Measurements from ENCODE around the gene ZC3H12A.
A peak's percentile ranks its signal among the peaks of the same experiment; 100 is the strongest.
"Not testable (repeated sequence)": the region's sequence is repeated elsewhere in the genome, so short reads cannot be mapped to it uniquely, and the experiment has no call there.

The ZC3H12A gene

DNA sequence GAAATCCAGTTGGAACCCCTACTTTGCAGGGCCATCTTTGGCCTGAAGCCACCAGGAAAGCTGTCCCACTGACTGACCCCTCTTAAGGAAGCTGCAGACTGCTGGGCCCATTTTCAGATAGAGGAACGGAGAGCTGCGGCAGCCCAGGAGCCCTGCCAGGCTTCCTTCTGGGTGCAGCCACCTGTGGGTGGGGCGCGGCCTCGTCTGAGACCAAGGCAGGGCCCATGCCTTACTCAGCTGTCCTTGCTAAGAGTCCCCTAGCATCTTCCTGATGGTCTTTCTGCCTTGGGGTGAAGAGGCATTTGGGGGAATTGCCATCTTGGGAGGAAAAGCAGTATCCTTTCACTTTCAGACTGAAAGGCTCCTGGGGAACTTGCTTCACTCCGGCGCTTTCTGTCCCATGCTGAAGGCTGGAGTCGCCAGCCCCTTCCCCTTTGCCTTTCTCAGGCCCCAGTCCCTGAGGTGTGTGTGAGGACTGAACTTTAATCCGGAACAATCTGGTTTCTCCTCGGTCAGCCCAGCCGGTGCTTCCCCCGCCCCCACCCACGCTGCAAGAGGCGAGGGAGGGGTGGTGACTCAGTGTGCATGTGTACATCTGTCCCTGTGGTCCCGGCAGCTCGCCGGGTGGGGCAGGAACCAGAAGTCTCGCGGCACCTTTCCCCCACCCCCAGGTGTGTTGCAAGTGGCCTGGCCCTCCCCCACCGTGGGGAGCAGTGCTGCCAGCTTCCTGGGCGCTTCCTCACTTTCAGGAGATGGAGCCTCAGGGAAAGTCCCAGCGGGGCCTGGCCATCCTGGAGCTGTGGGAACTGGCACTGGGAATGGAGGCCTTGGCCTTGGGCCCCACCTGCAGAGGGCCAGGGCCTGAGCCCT is 5.1 kb downstream of the ZC3H12A start:
- peak; percentile 91 for DNase-seq

DNA sequence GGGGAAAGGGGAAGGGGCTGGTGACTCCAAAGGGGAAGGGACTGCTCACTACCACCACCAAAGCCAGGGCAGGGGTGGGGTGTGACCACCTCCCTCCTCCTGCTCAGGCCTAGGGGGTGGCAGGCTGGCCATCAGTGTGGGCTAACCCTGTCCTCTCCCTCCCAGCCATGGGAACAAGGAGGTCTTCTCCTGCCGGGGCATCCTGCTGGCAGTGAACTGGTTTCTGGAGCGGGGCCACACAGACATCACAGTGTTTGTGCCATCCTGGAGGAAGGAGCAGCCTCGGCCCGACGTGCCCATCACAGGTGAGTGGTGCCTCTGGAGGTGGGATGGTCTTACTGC is 5.7 kb downstream of the ZC3H12A start:
- no peak for DNase-seq

DNA sequence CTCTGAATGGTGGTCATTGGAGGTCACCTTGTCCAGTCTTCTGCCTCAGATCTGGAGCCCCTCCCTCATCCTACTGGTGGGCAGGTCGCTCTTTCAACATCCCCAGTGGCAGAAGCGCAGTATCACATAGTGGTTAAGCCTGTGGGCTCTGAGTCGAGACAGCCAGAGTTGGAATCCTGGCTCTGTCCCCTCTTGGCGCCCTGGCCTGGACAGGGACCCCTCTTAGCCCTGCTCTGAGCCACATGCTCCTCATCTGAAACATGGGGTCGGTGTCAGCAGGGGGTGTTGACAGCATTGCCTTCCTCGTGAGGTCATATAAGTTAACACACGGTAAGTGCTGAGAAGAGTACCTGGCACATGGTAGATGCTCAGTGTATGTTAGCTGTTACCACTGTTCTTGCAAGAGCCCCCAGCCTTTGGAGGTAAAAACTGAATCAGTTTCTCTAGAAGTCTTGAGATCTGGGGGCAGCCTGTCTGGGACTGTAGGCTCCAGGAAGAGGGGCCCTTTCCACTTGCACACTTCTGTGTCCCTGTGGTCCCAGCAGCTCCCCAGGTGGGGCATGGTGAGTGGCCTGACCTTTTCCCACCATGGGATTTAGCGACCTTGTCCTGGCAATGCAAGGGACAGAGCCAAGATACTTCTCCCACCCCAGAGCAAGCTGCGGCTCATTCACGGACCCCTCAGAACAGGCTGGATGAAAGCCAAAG is 6.4 kb downstream of the ZC3H12A start:
- DNase-seq, result no peak

DNA sequence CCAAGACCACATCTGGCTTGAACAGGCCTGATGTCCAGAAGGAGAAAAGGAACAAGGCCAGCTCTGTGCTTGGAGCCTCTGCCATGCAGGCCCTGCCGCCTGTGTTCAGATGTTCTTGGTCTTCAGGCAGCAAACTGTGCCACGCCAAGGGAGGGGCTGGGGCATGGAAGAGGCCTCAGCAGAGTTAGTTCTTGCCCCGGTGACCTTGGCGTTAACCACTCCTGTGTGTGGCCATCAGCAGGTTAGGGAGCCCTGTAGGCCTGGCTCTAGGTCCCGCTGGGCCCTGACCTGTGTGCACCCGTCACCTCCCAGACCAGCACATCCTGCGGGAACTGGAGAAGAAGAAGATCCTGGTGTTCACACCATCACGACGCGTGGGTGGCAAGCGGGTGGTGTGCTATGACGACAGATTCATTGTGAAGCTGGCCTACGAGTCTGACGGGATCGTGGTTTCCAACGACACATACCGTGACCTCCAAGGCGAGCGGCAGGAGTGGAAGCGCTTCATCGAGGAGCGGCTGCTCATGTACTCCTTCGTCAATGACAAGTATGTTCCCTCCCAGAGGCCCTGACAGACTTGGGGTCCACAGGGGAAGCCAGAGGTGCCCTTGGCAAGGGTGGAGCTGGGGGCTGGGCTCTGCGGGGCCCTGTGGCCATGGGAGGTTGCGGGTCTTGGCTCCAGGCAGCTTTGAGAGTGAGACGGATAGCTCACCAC is 7.1 kb downstream of the ZC3H12A start:
- DNase-seq, result peak; percentile 77

DNA sequence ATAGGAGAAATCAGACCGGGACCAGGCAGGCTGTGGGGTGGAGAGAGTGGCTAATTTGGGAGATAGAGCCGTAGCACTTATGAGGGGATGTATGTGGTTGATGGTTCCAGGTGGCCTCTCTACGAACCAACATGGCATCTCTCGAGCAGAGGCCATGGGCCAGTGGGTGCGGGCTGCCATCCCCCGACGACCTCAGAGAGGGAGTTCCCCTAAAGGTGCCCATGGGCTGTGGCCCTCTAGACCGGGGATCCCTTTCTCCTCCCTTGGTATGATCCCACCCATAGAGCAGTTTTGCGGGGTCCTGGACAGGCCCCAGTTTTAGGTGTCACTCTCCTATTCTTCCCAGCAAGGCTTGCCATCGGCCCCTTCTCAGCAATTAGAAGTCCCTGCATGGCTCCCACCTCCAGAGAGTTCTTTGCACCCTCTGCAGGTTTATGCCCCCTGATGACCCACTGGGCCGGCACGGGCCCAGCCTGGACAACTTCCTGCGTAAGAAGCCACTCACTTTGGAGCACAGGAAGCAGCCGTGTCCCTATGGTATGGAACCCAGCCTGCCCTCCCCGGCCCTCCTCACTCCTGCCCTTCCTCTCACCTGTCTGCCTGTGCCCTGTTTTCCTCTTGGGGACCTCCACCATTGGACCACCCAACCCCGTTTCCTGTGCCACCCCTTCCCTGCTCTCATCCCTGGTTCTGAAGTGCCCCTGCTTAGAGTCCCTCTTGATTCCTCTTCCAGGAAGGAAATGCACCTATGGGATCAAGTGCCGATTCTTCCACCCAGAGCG is 7.8 kb downstream of the ZC3H12A start:
- DNase-seq, result no peak

DNA sequence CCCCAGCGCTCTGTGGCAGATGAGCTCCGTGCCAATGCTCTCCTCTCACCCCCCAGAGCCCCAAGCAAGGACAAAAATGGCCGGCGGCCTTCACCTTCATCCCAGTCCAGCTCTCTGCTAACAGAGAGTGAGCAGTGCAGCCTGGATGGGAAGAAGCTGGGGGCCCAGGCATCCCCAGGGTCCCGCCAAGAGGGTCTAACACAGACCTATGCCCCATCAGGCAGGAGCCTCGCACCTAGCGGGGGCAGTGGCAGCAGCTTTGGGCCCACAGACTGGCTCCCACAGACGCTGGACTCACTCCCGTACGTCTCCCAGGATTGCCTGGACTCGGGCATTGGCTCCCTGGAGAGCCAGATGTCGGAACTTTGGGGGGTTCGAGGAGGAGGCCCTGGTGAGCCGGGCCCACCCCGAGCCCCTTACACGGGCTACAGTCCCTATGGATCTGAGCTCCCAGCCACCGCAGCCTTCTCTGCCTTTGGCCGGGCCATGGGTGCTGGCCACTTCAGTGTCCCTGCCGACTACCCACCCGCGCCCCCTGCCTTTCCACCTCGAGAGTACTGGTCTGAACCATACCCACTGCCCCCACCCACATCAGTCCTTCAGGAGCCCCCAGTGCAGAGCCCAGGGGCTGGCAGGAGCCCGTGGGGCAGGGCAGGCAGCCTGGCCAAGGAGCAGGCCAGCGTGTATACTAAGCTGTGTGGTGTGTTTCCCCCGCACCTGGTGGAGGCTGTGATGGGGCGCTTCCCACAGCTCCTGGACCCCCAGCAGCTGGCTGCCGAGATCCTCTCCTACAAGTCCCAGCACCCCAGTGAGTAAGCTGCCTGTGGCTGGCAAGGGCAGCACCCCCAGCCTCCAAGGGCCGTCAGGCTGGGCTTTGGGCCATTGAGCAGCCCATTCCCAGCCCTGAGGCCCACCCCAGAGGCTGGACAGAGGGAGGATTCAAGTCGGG is 8.7 kb downstream of the ZC3H12A start:
- no peak for DNase-seq

DNA sequence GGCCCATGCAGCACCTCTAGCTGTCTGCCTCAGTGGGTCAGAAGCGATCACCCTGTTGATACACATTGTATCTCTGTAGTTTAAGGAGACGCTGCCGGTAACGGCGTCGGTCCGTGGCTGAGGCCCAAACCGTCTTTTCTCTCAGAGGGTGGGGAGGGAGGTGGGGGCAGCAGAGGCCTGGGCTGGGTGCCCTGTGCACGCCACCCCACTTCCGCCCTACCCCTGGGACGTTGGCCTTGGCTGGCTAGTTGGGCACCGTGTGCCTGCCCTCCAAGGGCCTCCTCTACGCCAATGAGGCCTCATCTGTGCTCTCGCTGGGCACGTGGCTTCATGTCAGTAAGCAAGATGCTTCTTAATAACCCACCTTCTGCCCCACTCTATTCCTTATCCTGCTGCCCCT is 9.4 kb downstream of the ZC3H12A start:
- DNase-seq, result no peak

DNA sequence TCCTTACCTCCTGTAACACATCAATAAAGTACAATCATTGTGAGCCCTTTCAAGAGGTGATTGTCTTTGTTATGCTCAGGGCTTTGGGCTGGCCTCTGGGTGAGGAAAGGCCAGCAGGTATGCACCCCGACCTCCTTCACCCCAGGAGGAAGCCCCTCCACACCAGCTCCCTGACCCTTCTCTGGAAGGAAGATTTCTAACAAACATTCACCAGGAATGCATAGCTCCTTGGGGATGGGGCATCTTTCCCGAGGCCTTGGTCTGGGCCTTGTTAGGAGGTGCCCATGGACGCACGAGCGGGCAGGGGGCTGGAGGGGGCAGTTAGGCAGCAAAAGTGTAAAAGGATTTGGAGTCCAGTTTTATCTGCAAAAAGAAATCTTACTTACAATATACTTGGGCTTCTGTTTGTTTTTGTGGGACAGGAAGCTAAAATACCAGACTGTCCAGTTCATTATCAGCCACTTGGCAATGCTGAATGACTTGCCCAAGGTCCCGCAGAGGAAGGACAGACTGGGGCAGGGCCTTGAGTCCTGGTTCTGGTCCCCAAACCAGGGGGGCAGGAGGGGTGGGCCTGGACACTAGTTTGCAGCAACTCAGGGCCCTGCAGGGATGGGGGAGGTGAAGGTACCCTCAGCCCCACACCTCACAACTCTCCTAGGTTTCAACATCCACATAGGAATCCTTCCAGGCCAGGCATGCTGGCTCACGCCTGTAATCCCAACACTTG is 10.1 kb downstream of the ZC3H12A start:
- no peak for DNase-seq

DNA sequence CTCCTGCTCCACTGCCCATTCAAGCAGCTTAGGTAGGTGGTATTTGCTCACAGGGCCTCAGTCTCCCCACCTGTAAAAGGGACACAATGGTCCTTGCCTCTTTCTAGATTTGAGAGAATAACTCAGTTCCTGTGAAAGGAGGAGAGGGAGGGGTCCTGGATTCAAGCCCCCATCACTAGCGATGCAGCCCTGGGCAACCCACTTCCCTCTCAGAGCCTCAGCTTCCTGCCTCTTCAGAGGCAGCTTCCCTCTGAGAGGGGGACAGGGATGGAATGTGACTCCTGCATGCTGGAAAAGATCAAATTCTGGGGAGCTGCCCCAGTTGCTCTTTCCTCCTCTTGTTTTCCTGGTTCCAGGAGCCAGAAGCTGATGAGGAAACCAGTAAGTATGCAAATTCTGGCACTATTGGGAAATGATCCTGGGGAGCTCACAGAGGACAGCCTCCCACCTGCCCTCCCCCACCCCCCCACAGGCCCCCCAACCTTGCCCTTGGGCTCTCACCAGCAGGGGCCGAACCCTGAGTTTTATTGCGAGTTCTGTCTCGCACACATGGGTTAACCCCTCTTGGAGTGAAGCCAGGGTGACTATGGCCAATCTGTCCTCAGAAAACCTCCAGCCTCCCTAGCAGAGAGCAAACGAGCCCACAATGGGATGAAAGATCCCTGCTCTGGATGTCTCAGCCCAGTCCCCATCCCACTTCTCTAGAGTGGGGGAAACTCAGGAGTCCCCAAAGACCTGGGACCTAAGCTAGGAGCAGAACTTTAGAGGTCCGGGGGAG is 11.7 kb downstream of the ZC3H12A start:
- no peak for DNase-seq

DNA sequence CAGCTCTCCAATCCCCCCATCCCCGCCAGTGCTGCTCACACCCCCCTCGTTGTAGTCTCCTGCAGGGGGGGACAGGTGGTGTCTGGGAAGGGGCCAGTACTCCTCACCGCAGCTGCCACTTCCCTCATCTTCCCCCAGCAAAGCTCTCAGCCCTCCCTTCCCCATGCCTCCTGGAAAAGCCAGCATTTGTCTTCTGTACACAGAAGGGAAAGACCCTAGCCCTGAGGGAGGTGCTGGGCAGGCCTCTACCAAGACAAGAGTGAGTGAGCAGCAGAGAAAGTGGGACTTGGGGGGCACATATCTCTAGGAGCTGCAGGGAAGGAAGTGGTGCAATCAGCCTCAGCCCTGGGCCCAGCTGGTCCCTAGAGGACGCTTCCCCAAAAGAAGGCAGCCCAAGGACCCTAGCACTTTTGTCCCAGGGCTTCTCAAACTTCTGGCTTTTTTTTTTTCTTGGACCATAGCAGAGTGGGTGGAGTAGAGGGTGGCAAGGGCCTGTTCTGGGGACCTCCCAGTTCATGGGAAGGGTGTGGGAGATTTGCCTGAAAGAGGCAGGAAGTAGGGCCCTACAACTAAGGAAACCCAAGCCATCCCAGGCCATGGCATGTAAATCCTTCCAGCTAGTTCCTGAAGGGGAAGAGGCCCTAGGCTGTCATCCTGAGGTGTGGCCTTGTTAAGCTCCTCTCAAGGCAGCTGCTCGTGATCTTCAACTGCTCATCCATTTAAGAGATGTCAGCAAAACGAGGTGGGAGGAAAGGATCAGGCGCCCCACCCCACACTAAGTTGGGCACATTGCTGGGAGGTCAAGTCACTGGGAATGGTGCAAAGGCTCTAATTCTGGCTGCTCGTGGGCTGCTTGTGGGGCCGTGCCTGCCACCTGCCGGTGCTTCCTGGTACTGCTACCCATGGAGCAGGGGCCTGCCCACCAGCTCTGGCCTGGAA is 12.6 kb downstream of the ZC3H12A start:
- DNase-seq, result peak; percentile 95

DNA sequence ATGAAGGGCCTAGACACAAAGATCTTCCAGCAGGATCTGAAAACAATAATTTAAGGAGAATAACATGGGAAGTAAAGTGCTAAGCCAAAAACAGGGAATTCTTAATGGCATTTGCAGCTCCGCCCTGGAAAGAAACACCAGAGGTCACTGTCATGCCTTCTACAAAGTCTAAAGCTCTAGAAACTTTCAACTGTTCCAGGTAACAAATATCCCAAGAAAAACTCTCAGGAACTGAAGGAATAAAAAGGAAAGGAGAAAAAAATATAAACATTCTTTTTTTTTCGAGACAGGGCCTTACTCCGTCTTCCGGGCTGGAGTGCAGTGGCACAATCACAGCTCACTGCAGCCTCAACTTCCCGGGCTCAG is 13.2 kb downstream of the ZC3H12A start:
- DNase-seq, result no peak

DNA sequence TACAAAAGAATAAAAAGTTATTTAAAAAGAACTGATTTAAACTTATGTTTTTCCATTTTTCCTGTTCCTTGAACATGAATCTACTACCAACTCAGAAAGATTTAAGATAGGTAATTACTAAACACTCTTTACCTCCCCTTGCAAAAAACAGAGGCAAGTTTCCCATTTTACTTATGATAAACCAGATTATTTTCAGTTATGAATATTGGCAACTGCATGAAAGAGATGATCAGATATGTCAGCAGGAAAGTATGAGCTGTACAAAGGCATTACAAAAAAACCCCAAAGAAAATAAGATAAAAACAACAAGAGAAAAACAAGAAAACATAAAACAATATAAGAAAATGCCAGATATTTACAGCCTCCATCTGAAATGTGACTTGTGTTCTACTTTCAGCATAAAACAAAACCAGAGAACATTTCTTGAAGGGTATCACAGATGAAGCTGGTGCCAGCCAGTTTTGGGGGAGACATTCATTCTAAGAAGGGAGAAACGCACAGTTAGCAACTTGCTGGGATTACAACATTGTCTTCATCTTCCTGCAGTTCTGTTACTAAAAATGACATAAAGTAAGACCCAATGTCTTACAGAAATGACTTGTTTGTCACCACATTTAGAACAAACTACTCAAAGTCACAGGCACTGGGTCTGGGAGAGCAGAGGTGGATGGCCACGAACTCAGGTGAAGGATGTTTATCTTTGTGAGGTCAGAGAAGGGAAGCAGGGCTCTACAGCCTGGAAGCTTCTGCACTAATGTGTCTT is 19.1 kb downstream of the ZC3H12A start:
- no peak for DNase-seq

DNA sequence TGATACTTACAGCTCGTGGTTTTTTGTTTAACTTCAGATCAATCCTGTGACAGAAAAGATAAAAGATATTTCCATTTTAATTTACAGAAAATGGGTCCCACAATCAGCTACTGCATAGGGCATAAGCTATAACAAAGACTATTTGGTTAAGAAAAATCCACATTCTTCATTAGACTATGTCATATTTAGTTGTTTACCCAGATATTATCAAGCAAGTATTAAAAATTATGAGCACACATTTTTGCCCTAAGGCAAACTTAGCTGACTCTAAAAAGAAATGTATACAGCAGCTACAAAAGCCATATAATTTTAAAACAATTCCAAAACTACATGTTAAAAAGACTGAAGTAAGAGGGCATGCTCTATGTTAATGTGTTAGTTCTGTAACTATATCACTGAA is 21.5 kb downstream of the ZC3H12A start:
- DNase-seq, result no peak

DNA sequence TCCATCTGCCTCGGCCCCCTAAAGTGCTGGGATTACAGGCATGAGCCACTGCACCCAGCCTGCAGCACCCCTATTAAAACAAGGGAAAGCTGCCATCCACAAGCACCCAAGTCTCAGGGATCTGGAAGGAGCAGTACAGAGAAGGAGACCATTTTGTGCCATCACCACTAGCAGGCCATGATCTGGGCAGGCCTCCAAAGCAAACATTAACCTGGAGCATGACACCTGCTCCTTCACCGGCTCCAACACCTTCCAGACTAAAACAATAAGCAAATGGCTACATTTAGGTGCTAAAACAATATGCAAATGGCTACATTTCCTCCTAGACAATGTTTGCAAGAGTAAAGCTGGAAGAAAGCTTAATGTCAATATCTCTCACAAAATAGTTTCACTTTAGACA is 23.5 kb downstream of the ZC3H12A start:
- DNase-seq, result no peak

DNA sequence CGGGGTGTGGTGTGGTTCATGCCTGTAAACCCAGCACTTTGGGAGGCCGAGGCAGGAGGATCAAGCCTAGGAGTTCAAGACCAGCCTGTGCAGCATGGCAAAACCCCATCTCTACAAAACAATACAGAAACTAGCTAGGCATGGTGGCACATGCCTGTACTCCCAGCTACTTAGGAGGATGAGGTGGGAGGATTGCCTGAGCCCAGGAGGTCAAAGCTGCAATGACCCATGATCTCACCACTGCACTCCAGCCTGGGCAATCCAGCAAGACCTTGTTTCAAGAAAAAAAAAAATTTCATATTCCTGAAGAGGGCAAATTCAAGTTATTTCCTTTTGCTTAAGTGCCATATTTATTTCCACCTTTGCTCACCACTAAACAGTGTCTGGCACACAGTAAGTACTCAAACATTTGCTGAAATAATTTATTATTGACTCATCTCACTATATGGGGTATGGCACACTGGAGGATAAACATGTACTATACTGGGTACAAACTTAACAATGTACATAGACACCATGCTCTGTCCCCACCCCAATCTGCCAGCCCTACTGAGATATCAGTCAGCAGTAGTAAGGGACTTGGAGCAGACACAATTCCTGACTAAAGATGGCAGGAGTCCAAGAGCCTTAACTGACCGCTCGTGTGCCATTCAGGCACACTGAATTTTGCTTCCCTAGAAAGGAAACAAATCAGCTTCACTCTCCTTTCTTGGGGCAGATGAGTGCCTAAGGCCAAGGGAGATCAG is 24.7 kb downstream of the ZC3H12A start:
- DNase-seq, result no peak

DNA sequence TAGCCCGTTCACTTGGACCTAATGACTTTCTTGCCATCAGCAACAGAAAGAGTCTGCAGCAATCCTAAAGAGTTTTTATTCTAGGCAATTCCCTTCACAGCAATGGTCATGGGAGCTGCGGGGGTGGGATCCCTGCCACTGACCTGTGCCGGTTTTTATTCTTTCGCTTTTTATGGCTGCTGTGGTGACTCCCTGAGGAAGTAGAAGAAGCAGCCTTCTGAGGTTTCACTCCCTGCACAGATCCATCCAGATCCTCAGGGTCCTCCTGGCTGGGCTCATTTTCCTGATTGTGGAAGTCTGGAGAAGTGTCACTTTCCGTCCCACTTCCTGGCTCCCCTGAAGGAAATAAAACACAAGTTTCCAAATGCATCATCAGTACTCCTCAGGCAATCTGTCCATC is 27.3 kb downstream of the ZC3H12A start:
- no peak for DNase-seq

DNA sequence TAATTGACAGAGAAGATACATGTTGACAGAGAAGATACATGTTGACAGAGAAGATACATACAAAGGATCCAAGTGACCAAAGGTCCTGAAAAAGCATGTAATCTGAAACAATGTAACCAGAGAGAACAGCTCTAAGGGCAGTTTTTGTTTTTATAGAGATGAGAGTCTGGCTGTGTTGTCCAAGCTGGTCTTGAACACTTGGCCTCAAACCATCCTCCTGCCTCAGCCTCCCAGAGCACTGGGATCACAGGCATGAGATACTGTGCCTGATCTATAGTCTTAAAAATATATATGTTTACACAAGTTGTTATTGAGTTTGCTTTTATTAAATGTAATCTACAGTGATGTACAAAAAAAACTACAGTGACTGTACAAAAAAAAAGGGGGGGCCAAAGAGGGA is 27.7 kb downstream of the ZC3H12A start:
- DNase-seq, result no peak

DNA sequence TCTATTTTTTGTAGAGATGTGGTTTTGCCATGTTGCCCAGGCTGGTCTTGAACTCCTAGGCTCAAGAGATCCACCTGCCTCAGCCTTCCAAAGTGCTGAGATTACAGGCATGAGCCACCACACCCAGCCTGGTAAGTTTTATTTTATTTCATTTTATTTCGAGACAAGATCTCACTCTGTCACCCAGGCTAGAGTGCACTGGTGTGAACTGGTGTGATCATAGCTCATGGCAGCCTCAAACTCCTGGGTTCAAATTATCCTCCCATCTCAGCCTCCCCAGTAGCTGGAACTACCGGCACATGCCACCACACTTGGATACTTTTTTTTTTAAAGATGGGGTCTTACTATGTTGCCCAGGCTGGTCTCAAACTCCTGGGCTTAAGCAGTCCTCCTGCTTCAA is 28.4 kb downstream of the ZC3H12A start:
- not testable (repeated sequence) for DNase-seq
